HG03565 (cell line): ENCODE measurements around the gene RAI14.

ENCODE experiments used
- ATAC-seq: cut with Tn5 transposase; IDR thresholded peaks from one replicate; pipeline ENCODE4 v1.9.1; 2021; ENCODE audit warnings: mild to moderate bottlenecking, moderate library complexity; ENCODE audit not compliant: unreplicated experiment

RAI14 gene

DNA sequence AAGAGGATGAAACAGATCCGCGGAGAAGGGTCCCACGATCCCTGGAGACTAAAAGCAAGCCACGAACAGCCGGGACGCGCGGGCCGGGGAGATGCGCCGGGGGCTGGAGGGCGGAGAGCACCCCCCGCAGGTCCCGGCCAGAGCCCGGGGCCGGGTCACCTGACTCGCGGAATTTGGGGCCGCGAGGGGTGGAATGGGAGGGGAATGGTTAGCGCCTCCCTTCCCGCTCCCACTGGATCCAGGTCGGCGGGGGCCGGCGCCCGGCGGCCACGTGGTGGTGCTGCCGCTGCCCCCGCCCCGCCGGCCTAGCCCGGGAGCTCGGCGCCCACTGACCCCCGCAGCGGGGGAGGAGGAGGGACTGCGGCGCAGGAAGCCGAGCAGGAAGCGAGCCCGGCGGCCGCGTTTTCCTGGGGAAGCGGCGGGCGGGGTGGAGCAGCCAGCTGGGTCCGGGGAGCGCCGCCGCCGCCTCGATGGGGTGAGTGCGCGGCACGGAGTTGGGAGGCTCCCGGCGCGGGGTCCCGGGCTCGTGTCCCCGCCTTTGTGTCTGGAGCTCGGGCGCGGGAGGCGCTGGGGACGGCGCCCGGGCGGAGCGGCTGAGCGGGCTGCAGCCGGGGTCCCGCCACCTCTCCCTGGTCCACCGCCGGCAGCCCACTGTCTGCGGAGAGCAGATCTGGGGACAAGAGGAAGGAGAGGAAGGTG, at the start of gene RAI14:
TSS of gene RAI14 (plus strand) at position 328 of the 699 bp plus-strand sequence. CDS start 30,592 bp downstream, outside the sequence.
- ATAC-seq = no peak

DNA sequence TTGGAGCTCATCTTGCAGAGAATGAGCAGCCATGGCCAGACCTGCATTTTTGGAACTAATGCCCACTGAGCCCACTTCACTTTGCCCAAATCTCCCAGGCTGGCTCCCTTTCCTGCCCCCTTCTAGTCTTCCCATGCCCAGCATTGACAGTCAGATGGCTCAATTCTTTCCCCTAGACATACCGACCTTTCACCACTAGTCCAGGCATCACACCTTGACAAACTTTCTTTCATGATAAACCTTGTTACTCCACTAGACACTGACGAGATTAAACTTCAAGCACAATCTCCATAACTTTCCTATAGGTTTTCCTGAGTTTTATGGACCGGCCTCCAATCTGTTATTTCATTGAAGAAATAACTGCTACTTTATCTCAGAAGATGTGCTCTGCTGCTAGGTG, 47.8 kb upstream of the RAI14 start:
- ATAC-seq = no peak

DNA sequence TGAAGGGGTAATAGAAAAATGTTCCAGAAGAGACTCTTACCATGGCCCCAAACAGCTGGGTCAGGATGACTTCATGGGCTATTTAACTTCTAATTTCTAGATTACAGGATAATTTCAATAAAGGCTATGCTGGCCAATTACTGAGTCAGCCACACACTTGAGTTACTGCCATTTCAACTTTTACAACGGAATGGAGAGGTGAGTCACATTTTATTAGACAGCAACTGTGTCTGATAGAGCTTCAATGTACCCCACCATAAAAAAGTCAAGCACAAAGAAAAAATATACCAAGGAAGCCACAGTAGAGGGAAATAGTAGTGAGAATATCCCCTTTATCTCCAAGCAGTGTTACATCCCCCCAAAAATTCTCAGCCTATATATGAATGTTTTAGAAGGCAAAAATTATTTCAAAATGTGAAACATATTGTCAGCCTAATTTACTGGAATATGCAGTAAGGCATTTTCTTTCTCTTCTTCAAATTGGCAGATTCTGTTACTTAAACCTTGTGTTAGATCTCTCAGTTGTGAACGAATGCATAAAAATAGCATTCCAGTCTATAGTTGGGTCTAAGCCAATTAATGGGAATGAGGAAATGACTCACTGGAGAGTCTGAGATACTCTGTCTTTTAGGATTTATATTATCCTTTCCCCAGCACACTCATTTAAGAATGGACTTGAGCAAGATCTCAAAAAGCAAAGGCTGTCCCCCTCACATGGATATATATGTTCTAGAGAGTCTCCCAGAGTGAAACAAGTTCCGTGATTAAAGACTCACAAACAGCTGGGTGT, 47.1 kb upstream of the RAI14 start:
- ATAC-seq = no peak

DNA sequence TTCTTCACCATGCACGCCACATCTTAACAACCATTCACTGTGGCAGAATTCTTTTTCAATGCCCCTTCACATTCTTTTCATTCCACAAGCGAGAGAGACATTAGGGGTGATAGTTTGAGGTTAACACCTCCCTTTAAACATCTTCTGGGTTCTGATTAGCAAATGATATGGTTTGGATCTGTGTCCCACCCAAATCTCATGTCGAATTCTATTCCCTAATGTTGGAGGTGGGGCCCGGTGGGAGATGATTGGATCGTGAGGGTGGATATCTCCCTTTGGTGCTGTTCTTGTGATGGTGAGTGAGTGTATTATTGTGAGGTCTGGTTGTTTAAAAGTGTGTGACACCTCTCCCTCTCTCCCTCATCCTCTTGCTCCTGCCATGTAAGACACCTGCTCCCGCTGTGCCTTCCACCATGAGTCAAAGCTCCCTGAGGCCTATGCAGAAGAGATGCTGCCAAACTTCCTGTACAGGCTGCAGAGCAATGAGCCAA, 46.1 kb upstream of the RAI14 start:
- no peak for ATAC-seq

DNA sequence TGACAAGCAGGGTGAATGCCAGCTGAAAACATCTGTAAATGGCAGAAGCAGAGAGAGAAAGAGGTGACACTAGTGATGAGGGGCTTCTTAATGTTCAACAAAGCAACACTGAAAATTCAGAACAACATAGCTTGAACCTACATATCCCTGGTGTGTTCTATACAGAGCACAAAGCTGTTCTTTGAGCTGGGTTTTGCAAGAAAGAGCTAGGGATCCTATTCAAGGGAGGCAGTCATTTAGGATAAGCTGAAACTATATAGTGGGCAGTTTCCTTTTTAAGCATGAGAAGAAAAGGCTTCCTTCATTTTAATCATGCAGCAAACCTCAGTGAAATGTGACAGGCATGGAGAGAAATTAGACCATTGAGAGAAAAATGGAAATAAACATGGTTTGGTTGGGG, 45.6 kb upstream of the RAI14 start:
- no peak for ATAC-seq

DNA sequence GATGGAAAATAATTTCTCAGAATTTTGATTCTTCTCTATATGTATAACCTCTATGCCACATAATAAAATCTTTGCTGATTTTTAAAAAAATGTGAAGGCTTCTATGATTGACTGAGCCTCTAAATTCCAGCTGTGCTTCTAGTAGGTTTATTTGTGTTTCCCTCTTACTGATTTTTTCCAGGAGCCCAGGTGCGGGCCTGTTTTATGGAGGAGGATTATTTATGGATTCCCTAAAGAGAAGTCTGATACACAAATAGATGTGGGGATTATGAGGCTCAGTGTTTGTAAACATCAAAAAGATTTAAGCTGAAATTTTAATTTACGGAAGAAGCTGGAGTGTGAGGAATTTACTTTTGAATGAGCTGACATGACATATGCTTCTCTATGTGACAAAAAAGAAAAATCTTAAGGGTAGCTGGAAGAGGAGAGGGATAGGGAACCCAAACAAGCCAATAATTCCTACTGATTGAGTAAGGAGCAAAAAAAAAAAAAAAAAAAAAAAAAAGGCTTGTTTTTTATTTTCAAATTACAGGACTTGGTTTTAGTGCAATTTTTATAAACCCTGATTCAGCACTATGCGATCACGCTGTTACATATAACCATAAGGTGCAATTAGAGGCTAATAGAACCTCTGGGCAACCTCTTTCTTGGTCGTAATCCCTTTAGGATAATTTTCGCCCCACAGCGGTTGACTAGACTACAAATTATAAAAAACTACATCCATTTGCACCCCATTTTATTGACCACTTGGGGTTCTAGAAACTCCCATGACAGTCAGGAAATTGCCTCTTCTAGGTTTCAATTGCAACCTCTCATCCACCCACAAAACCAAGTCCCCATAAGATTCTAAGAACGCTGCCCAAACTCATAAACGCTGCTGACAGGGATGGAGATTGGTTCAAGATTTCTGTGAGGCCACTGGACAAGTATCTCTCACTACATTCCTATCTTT, 44.4 kb upstream of the RAI14 start:
- no peak for ATAC-seq

DNA sequence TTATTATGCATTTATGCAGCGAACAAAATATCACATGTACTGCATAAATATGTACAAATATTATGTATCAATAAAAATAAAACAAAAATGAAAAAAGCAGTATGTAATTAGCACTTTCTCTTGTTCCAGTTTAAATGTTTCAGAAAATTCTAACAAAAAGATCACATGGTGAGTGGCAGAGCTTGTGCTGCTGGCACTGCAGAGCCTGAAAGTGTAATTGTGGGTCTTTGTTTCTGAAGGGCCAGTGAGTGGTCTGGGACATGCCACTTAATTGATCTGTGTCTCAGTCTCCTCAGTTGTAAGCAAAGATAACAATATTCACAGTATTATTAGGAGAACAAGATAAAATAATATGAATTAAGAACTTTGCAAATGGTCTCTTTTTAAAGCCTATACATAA, 39.5 kb upstream of the RAI14 start:
- ATAC-seq = no peak

DNA sequence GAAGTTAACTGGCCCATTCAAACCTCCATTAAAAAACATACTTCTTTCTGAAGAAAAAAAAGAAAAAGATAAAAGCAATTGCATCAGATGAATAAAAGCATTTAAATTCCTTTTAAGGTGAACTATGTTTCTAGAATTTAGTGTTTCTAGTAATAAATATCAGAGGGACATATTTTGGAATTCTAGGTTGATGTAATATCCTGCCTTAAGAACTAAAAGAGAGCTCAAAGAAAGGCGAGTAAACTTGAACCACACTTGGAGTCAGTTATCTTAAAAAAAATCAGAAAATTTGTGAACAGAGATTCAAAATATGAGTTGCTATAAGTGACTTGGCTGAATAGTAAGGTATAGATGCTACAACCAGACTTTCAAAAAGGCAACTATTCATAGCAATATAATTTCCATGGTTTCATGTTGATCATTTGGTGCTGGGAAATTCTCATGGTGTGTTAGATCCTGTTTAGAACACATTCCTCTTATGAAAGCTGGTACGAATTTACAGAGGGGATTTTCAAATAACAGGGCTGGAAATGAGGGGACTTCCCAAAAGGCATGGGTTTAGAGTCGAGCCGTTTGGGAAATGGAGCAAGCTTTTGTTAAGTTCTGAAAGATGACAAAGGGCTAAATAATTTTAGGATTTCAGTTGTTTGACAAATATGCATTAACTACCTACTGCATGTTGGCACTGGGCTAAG, 37.6 kb upstream of the RAI14 start:
- no peak for ATAC-seq

DNA sequence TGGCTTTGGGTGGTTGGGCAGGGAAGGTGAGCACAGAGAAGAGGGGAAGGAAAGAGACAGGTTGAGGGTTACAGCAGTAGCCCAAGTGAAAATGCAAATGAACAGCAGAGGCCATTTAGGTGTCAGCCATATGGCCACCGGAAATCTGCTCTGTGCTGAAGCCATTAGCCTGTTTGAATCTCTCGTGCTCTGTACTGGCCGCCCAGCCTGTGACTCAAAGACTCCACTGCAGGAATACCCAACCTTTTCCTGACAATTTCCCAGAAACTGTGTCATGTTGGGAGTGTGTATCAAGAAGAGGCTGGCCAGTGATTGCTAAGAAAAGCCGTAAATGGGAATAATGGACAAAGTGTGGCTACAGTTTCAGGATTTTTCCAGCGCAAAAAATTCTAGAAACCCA, 35.9 kb upstream of the RAI14 start:
- no peak for ATAC-seq

DNA sequence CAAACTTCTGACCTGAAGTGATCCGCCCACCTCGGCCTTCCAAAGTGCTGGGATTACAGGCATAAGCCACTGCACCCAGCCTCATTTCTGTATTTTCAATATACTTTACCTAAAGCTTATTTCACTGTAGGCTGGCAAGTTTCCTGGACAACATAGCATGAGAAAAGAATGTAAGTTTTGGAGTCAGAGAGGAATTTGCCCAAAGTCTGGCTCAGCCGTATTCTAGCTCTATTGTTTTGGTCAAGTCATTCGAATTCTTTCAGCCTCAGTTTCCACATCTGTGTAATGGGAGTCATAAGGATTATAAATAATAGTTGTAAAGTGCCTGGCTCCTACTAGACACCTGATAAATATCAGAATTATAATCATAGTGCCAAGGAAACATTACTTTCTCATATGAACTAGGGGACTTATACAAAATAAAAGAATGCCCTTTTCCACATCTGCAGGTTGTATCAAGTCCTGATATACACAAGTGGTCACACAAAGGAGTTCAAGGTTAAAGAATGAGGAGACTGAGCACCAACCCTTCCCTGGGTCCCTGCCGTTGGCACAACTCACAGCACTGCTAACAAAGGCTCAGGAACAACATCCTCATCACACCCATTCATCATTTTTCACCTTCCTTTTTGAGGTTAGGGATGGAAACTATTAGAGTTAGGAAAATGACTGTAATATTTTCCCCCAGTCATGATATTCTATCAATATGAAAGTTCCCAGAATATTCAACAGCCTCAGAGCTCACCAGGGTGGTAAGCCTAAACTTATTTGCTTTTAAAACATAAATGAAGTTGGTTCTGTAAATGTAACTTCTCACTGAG, 34.6 kb upstream of the RAI14 start:
- no peak for ATAC-seq

DNA sequence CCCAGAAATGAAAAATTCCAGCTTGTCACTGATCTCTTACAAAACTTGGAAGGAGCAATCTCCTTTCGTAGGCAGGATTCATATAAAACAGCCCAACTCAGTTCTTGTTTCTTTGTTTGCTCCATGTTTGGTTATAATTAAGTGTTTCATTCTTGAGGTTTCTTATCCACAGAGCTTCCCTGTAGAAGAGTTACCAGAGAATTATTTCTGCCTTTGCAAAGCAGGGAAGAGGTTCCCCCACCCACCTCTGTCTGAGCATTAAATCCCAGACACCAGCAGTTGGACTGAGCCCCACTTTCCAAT, 34.1 kb upstream of the RAI14 start:
- no peak for ATAC-seq

DNA sequence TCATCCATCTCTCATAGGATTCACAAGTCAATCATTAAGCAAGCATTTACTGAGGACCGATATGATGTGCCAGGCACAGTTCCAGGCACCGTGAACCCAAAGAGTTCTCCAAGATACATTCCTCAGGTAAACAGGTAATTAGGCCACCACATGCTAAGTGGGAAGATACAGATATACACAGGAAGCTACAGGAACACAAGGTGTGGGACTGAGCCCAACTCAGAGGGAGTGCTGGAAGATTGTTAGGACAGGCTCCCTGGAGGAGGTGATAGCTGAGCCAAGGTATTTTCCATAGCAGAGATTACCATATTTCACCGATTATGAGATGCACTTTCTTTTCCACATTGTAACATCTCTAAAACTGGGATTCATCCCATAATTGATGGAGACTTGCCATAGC, 31.4 kb upstream of the RAI14 start:
- no peak for ATAC-seq

DNA sequence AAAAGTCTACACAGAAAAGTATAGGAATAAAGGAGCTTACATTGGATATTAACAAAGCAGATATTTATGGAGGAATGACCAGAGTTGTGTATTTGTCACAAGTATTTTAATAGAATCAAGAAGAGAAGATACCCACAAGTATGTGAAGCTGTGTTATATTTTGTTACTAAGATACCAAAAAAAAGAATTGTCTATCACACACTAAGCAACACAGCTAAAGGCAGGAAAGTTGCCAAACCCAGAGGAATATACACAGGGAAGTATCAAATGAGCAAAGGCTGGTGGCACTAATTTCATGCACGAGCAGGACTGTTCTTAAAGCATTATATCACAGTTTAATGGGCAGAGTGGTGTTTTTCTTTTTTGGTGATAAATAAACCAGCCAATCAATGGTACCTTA, 30.9 kb upstream of the RAI14 start:
- no peak for ATAC-seq

DNA sequence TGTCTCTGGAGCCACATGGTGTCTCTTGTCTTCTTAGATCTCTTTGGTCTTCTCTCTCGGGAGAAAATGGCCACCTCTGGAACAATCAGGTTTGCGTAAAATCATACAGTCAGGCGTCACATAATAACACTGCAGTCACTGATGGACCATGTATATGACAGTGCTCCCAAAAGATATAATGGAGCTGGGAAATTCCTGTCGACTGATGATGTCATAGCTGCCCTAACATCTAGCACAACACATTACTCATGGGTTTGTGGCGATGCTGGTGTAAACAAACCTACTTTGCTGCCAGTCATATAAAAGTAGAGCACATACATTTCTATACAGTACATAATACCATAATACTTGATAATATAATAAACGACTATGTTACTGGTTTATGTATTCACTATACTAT, 30.1 kb upstream of the RAI14 start:
- no peak for ATAC-seq

DNA sequence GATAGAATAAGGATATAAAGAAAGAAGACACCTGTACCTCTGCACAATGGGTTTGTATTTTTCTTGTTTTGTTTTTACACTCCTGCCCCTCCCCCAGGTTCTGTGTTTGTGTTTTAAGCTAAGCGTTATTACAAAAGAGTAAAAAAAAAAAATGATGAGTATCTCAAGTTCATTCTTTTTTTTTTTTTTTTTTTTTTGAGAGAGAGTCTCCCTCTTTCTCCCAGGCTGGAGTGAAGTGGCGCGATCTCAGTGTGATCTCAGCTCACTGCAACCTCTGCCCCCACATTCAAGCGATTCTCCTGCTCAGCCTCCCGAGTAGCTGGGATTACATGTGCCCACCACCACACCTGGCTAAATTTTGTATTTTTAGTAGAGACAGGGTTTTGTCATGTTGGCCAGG, 29.4 kb upstream of the RAI14 start:
- no peak for ATAC-seq

DNA sequence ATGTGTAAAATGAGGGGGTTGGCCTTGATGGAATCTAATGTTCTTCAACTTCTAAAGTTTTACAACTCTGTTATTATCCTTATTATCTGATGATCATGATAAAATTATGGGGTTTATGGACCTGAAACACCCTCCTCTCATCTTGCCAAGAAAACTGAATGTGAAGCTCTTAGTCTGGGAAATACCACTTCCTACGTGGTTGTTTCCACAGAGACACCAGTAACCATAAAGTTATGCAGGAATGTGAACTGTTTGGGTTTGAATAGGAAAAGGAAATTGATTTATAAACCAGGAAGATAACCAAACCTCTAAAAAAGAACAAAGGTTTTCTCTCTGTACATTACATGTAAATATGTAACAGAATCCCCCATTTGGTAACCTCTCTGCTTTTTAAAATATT, 28.3 kb upstream of the RAI14 start:
- ATAC-seq = no peak

DNA sequence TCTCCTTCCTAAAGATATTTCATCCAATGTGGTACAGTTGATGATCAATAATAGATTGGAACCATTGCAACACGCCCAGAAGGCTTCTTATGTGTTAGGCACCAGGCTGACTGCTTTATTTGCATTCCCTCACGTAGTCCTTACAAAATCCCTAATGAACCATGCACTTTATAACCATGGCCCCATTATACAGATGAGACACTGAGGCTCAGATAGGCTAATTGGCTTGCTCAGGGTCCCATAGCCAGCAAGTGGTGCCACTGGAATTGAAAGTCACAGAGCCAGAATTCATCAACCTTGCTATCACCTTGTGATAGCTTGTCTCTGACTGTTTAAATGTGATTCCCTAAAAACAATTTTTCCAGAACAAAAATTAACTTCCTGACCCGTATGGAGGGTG, 27.8 kb upstream of the RAI14 start:
- no peak for ATAC-seq

DNA sequence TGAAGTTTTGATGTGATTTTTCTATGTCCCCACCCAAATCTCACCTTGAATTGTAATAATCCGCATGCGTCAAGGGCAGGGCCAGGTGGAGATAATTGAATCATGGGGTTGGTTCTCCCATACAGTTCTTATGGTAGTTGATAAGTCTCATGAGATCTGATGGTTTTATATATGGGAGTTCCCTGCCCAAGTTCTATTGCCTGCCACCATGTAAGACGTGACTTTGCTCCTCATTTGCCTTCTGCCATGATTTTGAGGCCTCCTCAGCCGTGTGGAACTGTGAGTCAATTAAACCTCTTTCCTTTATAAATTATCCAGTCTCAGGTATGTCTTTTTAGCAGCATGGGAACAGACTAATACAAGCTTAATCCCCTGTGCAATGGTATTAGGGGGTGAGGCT, 25.5 kb upstream of the RAI14 start:
- no peak for ATAC-seq

DNA sequence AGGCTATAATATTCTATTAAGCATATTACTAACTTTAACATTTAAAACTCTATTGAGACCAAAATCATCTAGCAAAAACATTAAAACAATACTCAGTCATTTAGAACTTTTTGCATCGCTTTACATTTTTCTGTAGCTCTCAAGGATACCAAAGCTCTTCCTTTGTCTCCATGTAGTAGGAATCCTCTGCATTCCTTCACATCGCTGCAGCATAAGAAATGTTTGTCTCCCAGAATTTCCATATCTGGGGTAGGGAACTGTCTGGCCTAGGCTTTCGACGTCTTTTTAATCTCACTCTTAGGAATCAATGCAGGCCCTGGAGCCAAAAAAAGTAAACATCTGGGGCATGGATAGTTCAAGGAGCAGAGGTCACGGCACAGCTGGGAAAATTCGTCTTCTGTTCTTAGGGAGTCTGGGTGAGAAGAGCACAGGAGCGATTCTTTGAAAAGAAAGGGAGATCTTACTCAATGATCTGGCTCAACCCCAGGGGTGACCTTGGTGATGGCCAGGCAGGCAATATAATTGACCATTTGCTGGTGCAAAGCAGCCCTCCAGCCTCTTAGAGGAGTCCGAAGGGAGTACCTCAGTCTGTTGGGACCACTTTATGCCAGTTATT, 23.2 kb upstream of the RAI14 start:
- no peak for ATAC-seq
